ENCODE results near the gene KRTAP19-8. TPM values are rescaled to one million over a fixed set of nuclear protein-coding genes. Genes with fewer than 3 reads are reported as not detected.

KRTAP19-8 gene
- total and polyA plus RNA-seq, 2 experiments from 2014 or later = not detected

DNA sequence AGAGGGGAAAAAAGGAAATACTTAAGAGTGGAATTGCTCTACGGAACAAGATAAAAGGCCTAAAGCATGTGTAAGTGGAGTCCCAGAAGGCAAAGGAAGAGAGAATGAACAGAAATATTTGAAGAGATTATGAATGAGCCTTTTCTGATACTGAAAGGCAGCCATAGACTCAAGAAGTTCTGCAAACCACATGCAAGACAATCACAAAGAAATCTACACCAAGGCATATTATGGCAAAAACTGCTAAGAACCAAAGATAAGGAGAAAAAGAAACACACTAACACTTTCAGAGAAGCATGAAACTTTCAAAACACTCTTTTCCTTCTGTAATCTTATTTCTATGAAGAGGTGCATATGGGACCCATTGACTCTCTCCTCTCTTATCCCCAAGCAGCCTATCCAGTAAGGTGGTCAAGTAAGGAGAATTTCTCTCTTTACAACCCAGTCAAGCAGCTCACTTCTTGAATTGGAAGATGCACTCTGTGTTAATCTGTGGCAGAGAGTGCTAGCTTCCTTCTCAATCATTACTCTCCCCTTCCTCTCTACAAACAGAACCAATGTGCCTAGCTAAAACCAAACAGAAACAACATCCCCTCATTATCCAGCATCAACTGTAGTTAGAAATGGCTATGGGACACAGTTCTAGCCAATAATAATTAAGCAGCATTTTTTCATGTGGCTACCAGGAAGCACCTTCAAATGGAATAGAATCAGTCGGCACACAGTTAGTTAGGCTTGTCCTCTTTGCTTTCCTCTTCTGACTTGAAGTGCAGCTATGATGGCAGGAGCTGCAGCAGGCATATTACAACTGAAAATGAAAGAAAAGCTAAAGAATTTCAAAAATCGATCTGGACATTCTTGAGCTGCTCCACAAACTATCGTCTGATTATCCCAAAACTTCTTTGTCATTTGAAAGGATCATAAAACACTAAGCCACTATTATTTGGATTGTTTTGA lies 25.9 kb downstream of the KRTAP19-8 start:
- no peaks in the 10 kb centered on the region for H3K4me1 ChIP-seq (ENCODE audit: low read depth)
- TF ChIP-seq, protein P1, sequence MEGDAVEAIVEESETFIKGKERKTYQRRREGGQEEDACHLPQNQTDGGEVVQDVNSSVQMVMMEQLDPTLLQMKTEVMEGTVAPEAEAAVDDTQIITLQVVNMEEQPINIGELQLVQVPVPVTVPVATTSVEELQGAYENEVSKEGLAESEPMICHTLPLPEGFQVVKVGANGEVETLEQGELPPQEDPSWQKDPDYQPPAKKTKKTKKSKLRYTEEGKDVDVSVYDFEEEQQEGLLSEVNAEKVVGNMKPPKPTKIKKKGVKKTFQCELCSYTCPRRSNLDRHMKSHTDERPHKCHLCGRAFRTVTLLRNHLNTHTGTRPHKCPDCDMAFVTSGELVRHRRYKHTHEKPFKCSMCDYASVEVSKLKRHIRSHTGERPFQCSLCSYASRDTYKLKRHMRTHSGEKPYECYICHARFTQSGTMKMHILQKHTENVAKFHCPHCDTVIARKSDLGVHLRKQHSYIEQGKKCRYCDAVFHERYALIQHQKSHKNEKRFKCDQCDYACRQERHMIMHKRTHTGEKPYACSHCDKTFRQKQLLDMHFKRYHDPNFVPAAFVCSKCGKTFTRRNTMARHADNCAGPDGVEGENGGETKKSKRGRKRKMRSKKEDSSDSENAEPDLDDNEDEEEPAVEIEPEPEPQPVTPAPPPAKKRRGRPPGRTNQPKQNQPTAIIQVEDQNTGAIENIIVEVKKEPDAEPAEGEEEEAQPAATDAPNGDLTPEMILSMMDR (IDR thresholded peaks at IDR 0.05; ENCODE audit: low read depth, low read length) = no peak

DNA sequence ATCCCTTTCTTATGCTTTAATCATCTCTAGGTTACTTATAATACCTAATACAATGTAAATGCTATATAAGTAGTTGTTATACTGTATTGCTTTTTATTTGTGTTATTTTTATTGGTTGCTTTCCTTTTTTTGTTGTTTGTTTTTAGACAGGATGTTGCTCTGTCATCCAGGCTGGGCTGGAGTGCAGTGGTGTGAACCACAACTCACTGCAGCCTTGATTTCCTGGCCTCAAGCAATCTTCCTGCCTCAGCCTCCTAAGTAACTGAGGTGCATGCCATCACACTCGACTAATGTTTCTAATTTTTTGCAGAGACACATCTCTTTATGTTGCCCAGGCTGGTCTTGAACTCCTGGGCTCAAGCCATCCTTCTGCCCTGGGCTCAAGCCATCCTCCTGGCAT lies 26.9 kb downstream of the KRTAP19-8 start:
- Histone ChIP-seq H3K27me3 (no peaks in the 10 kb centered on the region), H3K4me3 (no peak overlapping the region), H3K27ac (no peak overlapping the region), H3K9me3 (ENCODE audit: low read depth) (no peaks in the 10 kb centered on the region), H3K4me1 (ENCODE audit: low read depth) (no peaks in the 10 kb centered on the region), H3K36me3 (no peaks in the 10 kb centered on the region)
- DNase-seq (ENCODE audit: low read depth in 1 of 2, low spot score in 1 of 2) = no peak
- TF ChIP-seq, protein P1 (IDR thresholded peaks at IDR 0.05; ENCODE audit: low read depth, low read length) = no peak

More for the DNA sequence above, 25.9 kb downstream of the KRTAP19-8 start:
- H3K4me3 ChIP-seq = no peak overlapping the region
- no peaks in the 10 kb centered on the region for H3K36me3 ChIP-seq
- no peak overlapping the region for H3K27ac ChIP-seq
- no peak for DNase-seq (ENCODE audit: low read depth in 1 of 2, low spot score in 1 of 2)
- H3K9me3 ChIP-seq (ENCODE audit: low read depth) = no peaks in the 10 kb centered on the region
- no peaks in the 10 kb centered on the region for H3K27me3 ChIP-seq

DNA sequence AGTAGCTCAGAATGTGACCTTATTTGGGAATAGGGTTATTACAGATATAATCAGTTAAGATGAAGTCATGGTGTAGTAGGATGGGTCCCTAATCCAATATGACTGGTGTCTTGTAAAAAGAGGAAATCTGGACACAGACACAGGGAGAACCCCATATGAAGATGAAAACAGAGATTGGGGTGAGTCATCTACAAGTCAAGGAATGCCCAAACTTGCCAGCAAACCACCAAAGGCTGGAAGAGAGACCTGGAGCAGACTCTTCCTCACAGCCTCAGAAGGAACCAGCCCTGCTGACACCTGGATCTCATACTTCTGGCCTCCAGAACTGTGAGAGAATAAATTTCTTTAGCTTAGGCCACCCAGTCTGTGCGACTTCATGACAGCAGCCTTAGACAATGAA lies 29.9 kb downstream of the KRTAP19-8 start:
- Histone ChIP-seq H3K27me3 (no peaks in the 10 kb centered on the region), H3K36me3 (no peaks in the 10 kb centered on the region), H3K9me3 (ENCODE audit: low read depth) (no peaks in the 10 kb centered on the region), H3K4me1 (ENCODE audit: low read depth) (peaks cover 5% of the 10 kb centered on the region), H3K4me3 (no peak overlapping the region), H3K27ac (no peak overlapping the region)
- TF ChIP-seq, protein P1 (IDR thresholded peaks at IDR 0.05; ENCODE audit: low read depth, low read length) = no peak
- DNase-seq (ENCODE audit: low read depth in 1 of 2, low spot score in 1 of 2) = no peak

GRCh38 chr21:31005019-31005418 lies 33.3 kb downstream of the KRTAP19-8 start:
- Histone ChIP-seq H3K4me1 (ENCODE audit: low read depth) (peaks cover 5% of the 10 kb centered on the region), H3K36me3 (no peaks in the 10 kb centered on the region), H3K4me3 (no peak overlapping the region), H3K27ac (no peak overlapping the region), H3K9me3 (ENCODE audit: low read depth) (no peaks in the 10 kb centered on the region), H3K27me3 (no peaks in the 10 kb centered on the region)
- TF ChIP-seq, protein P1 (IDR thresholded peaks at IDR 0.05; ENCODE audit: low read depth, low read length) = no peak
- peak in 1 of 2 donors; percentile 15 for DNase-seq (ENCODE audit: low read depth in 1 of 2, low spot score in 1 of 2)

GRCh38 chr21:31003471-31003870 lies 34.8 kb downstream of the KRTAP19-8 start:
- H3K9me3 ChIP-seq (ENCODE audit: low read depth) = no peaks in the 10 kb centered on the region

More at GRCh38 chr21:31003471-31003870, 34.8 kb downstream of the KRTAP19-8 start:
- Histone ChIP-seq H3K36me3 (no peaks in the 10 kb centered on the region), H3K4me1 (ENCODE audit: low read depth) (peaks cover 5% of the 10 kb centered on the region), H3K27ac (no peak overlapping the region), H3K27me3 (no peaks in the 10 kb centered on the region), H3K4me3 (no peak overlapping the region)
- TF ChIP-seq, protein P1 (IDR thresholded peaks at IDR 0.05; ENCODE audit: low read depth, low read length) = no peak
- DNase-seq (ENCODE audit: low read depth in 1 of 2, low spot score in 1 of 2) = no peak
